ENCODE results near the gene BACH2. TPM values are rescaled to one million over a fixed set of nuclear protein-coding genes. Genes with fewer than 3 reads are reported as not detected.

BACH2 gene
- total RNA-seq, 2 experiments from 2014 or later: 75.1 to 77.9 TPM

DNA sequence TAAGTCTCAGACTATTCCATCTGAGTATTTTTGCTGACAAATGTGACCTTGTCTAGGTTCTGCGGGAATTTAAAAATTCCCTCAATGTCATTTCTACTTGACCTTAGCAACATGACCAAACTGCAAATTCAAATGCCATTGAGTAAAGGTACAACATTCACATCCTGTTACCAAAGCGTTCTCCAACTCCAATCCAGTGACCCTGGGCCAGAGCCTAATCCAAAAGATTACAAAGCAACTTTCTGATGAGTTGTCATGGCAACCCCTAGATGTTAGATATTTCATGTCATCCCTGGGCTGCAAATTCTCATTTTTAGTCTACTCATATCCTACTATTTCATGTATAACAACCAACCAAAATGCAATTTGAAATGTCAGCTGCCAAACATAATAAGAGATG, 65.3 kb downstream of the BACH2 start:
- Mint-ChIP-seq H3K9me3 (no peaks in the 10 kb centered on the region), H3K27ac (peak overlapping the region; percentile 71), H3K4me3 (no peak overlapping the region), H3K27me3 (ENCODE audit: low read depth) (no peaks in the 10 kb centered on the region), H3K36me3 (ENCODE audit: low read depth) (peaks cover 28% of the 10 kb centered on the region), H3K4me1 (ENCODE audit: low read depth) (peaks cover 97% of the 10 kb centered on the region)
- intact Hi-C loops (cut with micrococcal nuclease): no loop called here
- CTCF ChIA-PET: interaction anchor here (1.0 to 1.6 kb wide), 3 partner anchors 12 to 19 kb away, joined by 3 read pairs; no protein-coding TSS in a partner anchor
- no peak for DNase-seq

DNA sequence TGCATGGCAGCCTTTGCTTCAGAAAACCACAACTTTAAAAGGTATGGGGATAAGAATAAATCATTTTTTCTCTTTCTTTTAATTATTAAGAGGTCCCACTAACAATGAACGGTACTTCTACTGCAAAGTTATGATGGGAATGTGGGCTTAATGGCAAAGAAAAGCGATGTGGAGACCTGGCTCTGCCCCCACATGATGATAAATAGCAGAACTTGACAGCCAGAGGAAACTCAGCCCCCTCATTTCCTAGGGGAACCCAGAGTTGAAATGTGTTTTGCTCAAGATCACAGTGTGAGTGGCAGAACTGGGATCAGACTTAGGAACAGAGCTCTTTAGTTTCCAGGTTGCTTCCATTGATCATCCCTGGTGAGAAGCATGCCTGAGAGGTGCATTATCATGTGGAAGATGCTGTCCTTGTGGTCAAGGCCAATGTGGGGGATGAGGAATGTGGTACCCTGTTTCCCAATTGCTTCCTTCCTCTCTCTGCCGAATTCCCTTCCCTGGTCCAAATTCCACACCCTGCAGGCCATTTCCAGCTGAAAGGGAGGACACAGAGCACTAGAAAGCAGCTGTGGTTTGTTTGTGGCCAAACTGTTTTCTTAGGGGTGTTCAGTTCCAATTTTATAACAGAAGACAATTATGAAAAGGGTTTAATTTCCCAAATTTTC, 66.0 kb downstream of the BACH2 start:
- peak overlapping the region; percentile 71 for H3K27ac Mint-ChIP-seq
- CTCF ChIA-PET: interaction anchor here (1.0 to 1.6 kb wide), 3 partner anchors 11 to 19 kb away, joined by 3 read pairs; no protein-coding TSS in a partner anchor
- H3K4me3 Mint-ChIP-seq: peak overlapping the region; percentile 4
- no peaks in the 10 kb centered on the region for H3K9me3 Mint-ChIP-seq
- no peaks in the 10 kb centered on the region for H3K27me3 Mint-ChIP-seq (ENCODE audit: low read depth)
- H3K4me1 Mint-ChIP-seq (ENCODE audit: low read depth): peaks cover 97% of the 10 kb centered on the region
- intact Hi-C loops (cut with micrococcal nuclease): no loop called here
- no peak for DNase-seq
- H3K36me3 Mint-ChIP-seq (ENCODE audit: low read depth): peaks cover 30% of the 10 kb centered on the region

DNA sequence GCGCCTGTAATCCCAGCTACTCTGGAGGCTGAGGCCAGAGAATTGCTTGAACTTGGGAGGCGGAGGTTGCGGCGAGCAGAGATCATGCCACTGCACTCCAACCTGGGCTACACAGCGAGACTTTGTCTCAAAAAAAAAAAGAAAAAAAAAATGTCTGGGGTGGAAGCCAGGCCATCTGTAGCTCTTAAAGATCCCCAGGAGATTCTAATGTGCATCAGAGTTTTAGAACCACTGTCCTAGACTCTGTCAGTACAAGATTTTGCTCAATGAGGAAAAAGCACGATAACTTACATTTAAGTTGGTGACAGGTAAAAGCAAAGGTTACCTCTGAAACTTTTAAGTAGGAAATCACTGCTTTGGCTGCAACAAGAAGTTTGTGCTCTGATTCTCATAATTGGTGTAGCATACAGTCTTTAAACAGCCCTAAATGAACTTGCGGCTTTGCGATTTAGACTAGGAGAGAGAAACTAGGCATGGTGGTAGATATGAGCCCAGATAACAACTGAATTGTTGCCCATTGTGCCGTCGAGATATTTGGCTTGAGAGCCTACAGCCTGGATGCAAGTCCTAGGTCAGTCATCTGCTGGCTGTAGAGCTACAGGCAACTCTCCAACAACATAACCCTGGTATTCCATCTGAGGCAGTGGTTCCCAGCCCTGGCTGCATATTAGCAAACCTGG, 67.2 kb downstream of the BACH2 start:
- peaks cover 99% of the 10 kb centered on the region for H3K4me1 Mint-ChIP-seq (ENCODE audit: low read depth)
- peaks cover 39% of the 10 kb centered on the region for H3K36me3 Mint-ChIP-seq (ENCODE audit: low read depth)
- intact Hi-C loops (cut with micrococcal nuclease): no loop called here
- peak overlapping the region; percentile 82 for H3K27ac Mint-ChIP-seq
- peak overlapping the region; percentile 11 for H3K4me3 Mint-ChIP-seq
- no peaks in the 10 kb centered on the region for H3K27me3 Mint-ChIP-seq (ENCODE audit: low read depth)
- peaks cover 5% of the 10 kb centered on the region for H3K9me3 Mint-ChIP-seq
- no peak for DNase-seq
- CTCF ChIA-PET: interaction anchor here (1.6 kb wide), 1 partner anchor 10 kb away, joined by 3 read pairs; no protein-coding TSS in a partner anchor

- no peak for DNase-seq
- Mint-ChIP-seq H3K27me3 (ENCODE audit: low read depth) (no peaks in the 10 kb centered on the region), H3K4me3 (no peak overlapping the region), H3K4me1 (ENCODE audit: low read depth) (peaks cover 94% of the 10 kb centered on the region), H3K9me3 (peaks cover 15% of the 10 kb centered on the region), H3K27ac (peak overlapping the region; percentile 82), H3K36me3 (ENCODE audit: low read depth) (peaks cover 51% of the 10 kb centered on the region)
- CTCF ChIA-PET: interaction anchor here (0.6 to 0.8 kb wide), 3 partner anchors 11 to 166 kb away, joined by 3 to 6 read pairs (median 5); no protein-coding TSS in a partner anchor
- intact Hi-C loops (cut with micrococcal nuclease): no loop called here
Observed at GRCh38 chr6:90227673-90228072, 69.0 kb downstream of the BACH2 start.

DNA sequence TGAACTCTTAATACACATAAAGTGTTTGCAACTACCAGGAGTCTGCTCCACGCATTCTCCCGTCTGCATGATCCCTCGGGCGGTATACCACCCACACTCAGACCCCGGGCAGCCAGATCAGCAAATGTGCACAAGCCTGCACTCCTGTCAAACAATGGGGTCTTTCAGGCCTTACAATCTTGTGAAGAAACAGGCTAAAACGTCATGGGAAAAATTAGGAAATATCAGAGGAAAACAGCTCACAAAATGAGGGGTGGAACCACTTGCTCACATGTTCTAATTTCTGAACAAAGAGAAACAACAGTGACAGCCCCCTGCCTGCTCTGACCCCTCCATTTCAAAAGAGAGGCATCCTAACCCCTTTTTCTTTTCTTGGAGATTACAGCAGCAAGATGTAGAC, 69.4 kb downstream of the BACH2 start:
- H3K27ac Mint-ChIP-seq: peak overlapping the region; percentile 82
- DNase-seq: no peak
- intact Hi-C loops (cut with micrococcal nuclease): no loop called here
- H3K9me3 Mint-ChIP-seq: peaks cover 17% of the 10 kb centered on the region
- no peaks in the 10 kb centered on the region for H3K27me3 Mint-ChIP-seq (ENCODE audit: low read depth)
- H3K4me1 Mint-ChIP-seq (ENCODE audit: low read depth): peaks cover 94% of the 10 kb centered on the region
- CTCF ChIA-PET: interaction anchor here (0.6 to 0.8 kb wide), 2 partner anchors 43 to 165 kb away, joined by 3 to 6 read pairs; no protein-coding TSS in a partner anchor
- no peak overlapping the region for H3K4me3 Mint-ChIP-seq
- H3K36me3 Mint-ChIP-seq (ENCODE audit: low read depth): peaks cover 55% of the 10 kb centered on the region

GRCh38 chr6:90226257-90226656, 70.4 kb downstream of the BACH2 start:
- peak; percentile 48 for DNase-seq
- H3K4me3 Mint-ChIP-seq: no peak overlapping the region
- peaks cover 17% of the 10 kb centered on the region for H3K9me3 Mint-ChIP-seq
- H3K4me1 Mint-ChIP-seq (ENCODE audit: low read depth): peaks cover 87% of the 10 kb centered on the region
- H3K27me3 Mint-ChIP-seq (ENCODE audit: low read depth): no peaks in the 10 kb centered on the region
- intact Hi-C loops (cut with micrococcal nuclease): loop anchor here (1.0 kb wide), 1 partner anchor 8 kb away; no protein-coding TSS in a partner anchor
- H3K27ac Mint-ChIP-seq: peak overlapping the region; percentile 70
- CTCF ChIA-PET: interaction anchor here (0.9 to 1.6 kb wide), 4 partner anchors 9 to 253 kb away, joined by 3 to 6 read pairs (median 3); no protein-coding TSS in a partner anchor
- H3K36me3 Mint-ChIP-seq (ENCODE audit: low read depth): peaks cover 57% of the 10 kb centered on the region

DNA sequence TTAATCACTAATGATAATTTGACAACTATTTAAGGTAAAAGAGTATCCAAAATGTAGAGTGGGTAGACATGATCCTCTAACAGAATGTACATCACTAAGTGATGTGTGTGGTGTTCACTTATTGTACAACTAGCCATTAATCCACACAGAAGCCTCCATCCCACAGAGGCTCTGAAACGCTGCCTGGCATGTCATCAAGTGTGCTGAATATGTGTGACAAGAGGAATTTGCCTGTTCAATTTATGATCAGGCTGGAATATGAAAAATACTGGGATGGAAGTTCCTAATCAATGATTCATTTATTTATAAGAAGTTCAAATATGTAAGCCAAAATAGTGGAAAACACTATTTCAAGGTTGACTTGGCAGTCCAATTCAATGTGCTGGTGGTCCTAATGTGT, 72.4 kb downstream of the BACH2 start:
- no peak overlapping the region for H3K4me3 Mint-ChIP-seq
- H3K27me3 Mint-ChIP-seq (ENCODE audit: low read depth): no peaks in the 10 kb centered on the region
- CTCF ChIA-PET: no interaction called here
- intact Hi-C loops (cut with micrococcal nuclease): no loop called here
- H3K36me3 Mint-ChIP-seq (ENCODE audit: low read depth): peaks cover 47% of the 10 kb centered on the region
- DNase-seq: no peak
- H3K4me1 Mint-ChIP-seq (ENCODE audit: low read depth): peaks cover 67% of the 10 kb centered on the region
- H3K9me3 Mint-ChIP-seq: peaks cover 17% of the 10 kb centered on the region
- peak overlapping the region; percentile 75 for H3K27ac Mint-ChIP-seq

DNA sequence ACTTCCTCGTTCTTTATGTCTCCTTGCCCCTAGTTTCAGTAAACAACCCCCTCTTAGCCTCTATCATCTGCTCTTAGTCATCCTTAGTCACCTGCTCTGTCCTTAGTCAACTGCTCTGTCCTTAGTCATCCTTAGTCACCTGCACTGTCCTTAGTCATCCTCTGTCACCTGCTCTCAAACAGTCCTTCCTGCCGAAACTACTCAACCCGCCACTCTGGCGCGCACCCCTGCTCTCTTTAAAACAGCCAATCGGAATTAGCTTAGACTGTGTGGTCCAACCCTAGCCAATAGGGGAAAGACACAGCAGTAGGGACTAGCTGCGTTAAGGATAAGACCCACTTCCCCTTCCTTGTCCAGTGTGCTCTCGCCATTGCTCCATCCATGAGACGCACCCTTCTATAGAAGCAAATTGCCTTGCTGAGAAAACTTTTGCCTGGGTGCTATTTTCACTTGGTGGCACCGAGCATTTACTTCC, 73.9 kb downstream of the BACH2 start:
- Mint-ChIP-seq H3K27me3 (ENCODE audit: low read depth) (no peaks in the 10 kb centered on the region), H3K36me3 (ENCODE audit: low read depth) (peaks cover 42% of the 10 kb centered on the region), H3K4me3 (peak overlapping the region; percentile 7), H3K27ac (peak overlapping the region; percentile 47), H3K9me3 (peaks cover 17% of the 10 kb centered on the region), H3K4me1 (ENCODE audit: low read depth) (peaks cover 53% of the 10 kb centered on the region)
- CTCF ChIA-PET: interaction anchor here (0.7 to 2.0 kb wide), 7 partner anchors 16 to 282 kb away, joined by 3 to 6 read pairs (median 3); no protein-coding TSS in a partner anchor
- intact Hi-C loops (cut with micrococcal nuclease): loop anchor here (1.0 kb wide), 1 partner anchor 12 kb away; no protein-coding TSS in a partner anchor
- peak; percentile 75 for DNase-seq

DNA sequence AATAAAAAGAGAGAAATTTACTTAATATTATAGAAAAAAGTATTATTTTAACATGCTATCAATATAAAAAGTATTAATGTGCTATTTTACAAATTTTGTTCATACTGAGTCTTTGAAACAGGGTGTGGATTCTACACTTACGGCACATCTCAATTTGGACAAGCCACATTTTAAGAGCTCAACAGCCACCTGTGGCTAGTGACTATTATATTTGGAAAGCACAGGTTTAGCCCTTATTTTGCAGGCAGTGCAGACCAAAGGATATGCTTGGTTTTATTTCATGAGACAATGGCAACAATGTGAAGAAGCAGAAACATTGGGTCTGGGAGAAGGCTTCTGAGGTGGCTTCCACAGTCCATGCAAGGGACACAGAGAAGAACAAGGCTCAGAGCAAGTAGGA, 74.6 kb downstream of the BACH2 start:
- H3K27me3 Mint-ChIP-seq (ENCODE audit: low read depth): no peaks in the 10 kb centered on the region
- H3K4me3 Mint-ChIP-seq: no peak overlapping the region
- H3K36me3 Mint-ChIP-seq (ENCODE audit: low read depth): peaks cover 40% of the 10 kb centered on the region
- intact Hi-C loops (cut with micrococcal nuclease): loop anchor here (1.0 kb wide), 1 partner anchor 12 kb away; no protein-coding TSS in a partner anchor
- CTCF ChIA-PET: interaction anchor here (0.7 to 2.0 kb wide), 5 partner anchors 18 to 281 kb away, joined by 3 to 6 read pairs (median 3); no protein-coding TSS in a partner anchor
- peaks cover 17% of the 10 kb centered on the region for H3K9me3 Mint-ChIP-seq
- peak overlapping the region; percentile 47 for H3K27ac Mint-ChIP-seq
- peaks cover 46% of the 10 kb centered on the region for H3K4me1 Mint-ChIP-seq (ENCODE audit: low read depth)
- DNase-seq: no peak

GRCh38 chr6:90221403-90221802, 75.2 kb downstream of the BACH2 start:
- intact Hi-C loops (cut with micrococcal nuclease): no loop called here
- no peak overlapping the region for H3K27ac Mint-ChIP-seq

GRCh38 chr6:90220273-90220672, 76.4 kb downstream of the BACH2 start:
- Mint-ChIP-seq H3K4me3 (no peak overlapping the region), H3K27me3 (ENCODE audit: low read depth) (no peaks in the 10 kb centered on the region), H3K4me1 (ENCODE audit: low read depth) (peaks cover 29% of the 10 kb centered on the region), H3K27ac (no peak overlapping the region), H3K9me3 (peaks cover 14% of the 10 kb centered on the region), H3K36me3 (ENCODE audit: low read depth) (peaks cover 31% of the 10 kb centered on the region)
- intact Hi-C loops (cut with micrococcal nuclease): no loop called here
- CTCF ChIA-PET: interaction anchor here (0.7 to 0.9 kb wide), 2 partner anchors 222 to 259 kb away, joined by 3 read pairs; no protein-coding TSS in a partner anchor
- no peak for DNase-seq

More at GRCh38 chr6:90221403-90221802, 75.2 kb downstream of the BACH2 start:
- DNase-seq: no peak
- H3K9me3 Mint-ChIP-seq: peaks cover 17% of the 10 kb centered on the region
- peaks cover 40% of the 10 kb centered on the region for H3K36me3 Mint-ChIP-seq (ENCODE audit: low read depth)
- CTCF ChIA-PET: no interaction called here
- no peak overlapping the region for H3K4me3 Mint-ChIP-seq
- peaks cover 40% of the 10 kb centered on the region for H3K4me1 Mint-ChIP-seq (ENCODE audit: low read depth)
- H3K27me3 Mint-ChIP-seq (ENCODE audit: low read depth): no peaks in the 10 kb centered on the region

Data from activated naive CD4-positive, alpha-beta T cell treated with anti-CD3 and anti-CD28 coated beads for 36 hours (primary cell).